ENCODE results near the gene CD177.
"Not testable (repeated sequence)": the region's sequence is repeated elsewhere in the genome, so short reads cannot be mapped to it uniquely, and the experiment has no call there.

The CD177 gene

GRCh38 chr19:43320546-43320945, 32.9 kb upstream of the CD177 start:
- no peak for TF ChIP-seq GATA1 (IDR thresholded peaks at IDR 0.05; ENCODE audit: low read depth, low read length)
- no peak for DNase-seq

GRCh38 chr19:43326761-43327160, 26.7 kb upstream of the CD177 start:
- not testable (repeated sequence) for DNase-seq

- not testable (repeated sequence) for DNase-seq
Observed at GRCh38 chr19:43328561-43328960, 24.9 kb upstream of the CD177 start.

- DNase-seq = not testable (repeated sequence)
Observed at GRCh38 chr19:43329049-43329448, 24.4 kb upstream of the CD177 start.

GRCh38 chr19:43329989-43330388, 23.5 kb upstream of the CD177 start:
- no peak for DNase-seq
- TF ChIP-seq GATA1 (IDR thresholded peaks at IDR 0.05; ENCODE audit: low read depth, low read length) (no peak), POLR2A (IDR thresholded peaks at IDR 0.05; ENCODE audit: low read length) (no peak)

- no peak for TF ChIP-seq GATA1 (IDR thresholded peaks at IDR 0.05; ENCODE audit: low read depth, low read length)
Observed at GRCh38 chr19:43330726-43331434, 22.6 kb upstream of the CD177 start.

GRCh38 chr19:43331435-43332010, 22.0 kb upstream of the CD177 start:
- DNase-seq = no peak
- TF ChIP-seq GATA1 (IDR thresholded peaks at IDR 0.05; ENCODE audit: low read depth, low read length) = no peak
- TF ChIP-seq POLR2A (IDR thresholded peaks at IDR 0.05; ENCODE audit: low read length) = no peak

More at GRCh38 chr19:43330726-43331434, 22.6 kb upstream of the CD177 start:
- DNase-seq = no peak

- no peak for DNase-seq
- TF ChIP-seq GATA1 (IDR thresholded peaks at IDR 0.05; ENCODE audit: low read depth, low read length) (no peak), POLR2A (IDR thresholded peaks at IDR 0.05; ENCODE audit: low read length) (no peak)
Observed at GRCh38 chr19:43332058-43332922, 21.2 kb upstream of the CD177 start.

GRCh38 chr19:43336508-43336907, 17.0 kb upstream of the CD177 start:
- not testable (repeated sequence) for DNase-seq

- no peak for TF ChIP-seq POLR2A (IDR thresholded peaks at IDR 0.05; ENCODE audit: low read length)
- no peak for TF ChIP-seq GATA1 (IDR thresholded peaks at IDR 0.05; ENCODE audit: low read depth, low read length)
- DNase-seq = no peak
Observed at GRCh38 chr19:43337737-43338136, 15.7 kb upstream of the CD177 start.

GRCh38 chr19:43338530-43338929, 15.0 kb upstream of the CD177 start:
- TF ChIP-seq POLR2A (IDR thresholded peaks at IDR 0.05; ENCODE audit: low read length) = no peak
- TF ChIP-seq GATA1 (IDR thresholded peaks at IDR 0.05; ENCODE audit: low read depth, low read length) = no peak
- no peak for DNase-seq

- not testable (repeated sequence) for DNase-seq
Observed at GRCh38 chr19:43339243-43339930, 14.1 kb upstream of the CD177 start.

- not testable (repeated sequence) for DNase-seq
Observed at GRCh38 chr19:43340101-43340500, 13.4 kb upstream of the CD177 start.

- DNase-seq = not testable (repeated sequence)
Observed at GRCh38 chr19:43341098-43341497, 12.4 kb upstream of the CD177 start.

GRCh38 chr19:43342104-43342503, 11.4 kb upstream of the CD177 start:
- DNase-seq = not testable (repeated sequence)

GRCh38 chr19:43344347-43344925, 9.1 kb upstream of the CD177 start:
- DNase-seq = not testable (repeated sequence)

- DNase-seq = not testable (repeated sequence)
Observed at GRCh38 chr19:43349813-43350212, 3.7 kb upstream of the CD177 start.
